Large intestine (tissue), 3 donors: ENCODE measurements around the gene INAFM2. TPM values are rescaled to one million over a fixed set of nuclear protein-coding genes. Genes with fewer than 3 reads are reported as not detected.

Experiments used
- DNase-seq, 2 donors: peaks; one replicate each; pipeline versions ENCODE4 v3.0.0 to v3.0.0-alpha.2; 2013
- H3K27ac ChIP-seq: one replicate; pipeline ENCODE4 v1.5.1; 2013; ENCODE audit warnings: low read length
- H3K27me3 ChIP-seq: 2 replicates; pipeline ENCODE4 v1.6.1; 2013; ENCODE audit warnings: low read length; ENCODE audit not compliant: control insufficient read depth, insufficient read depth
- H3K36me3 ChIP-seq: 2 replicates; pipeline ENCODE4 v1.6.1; 2013; ENCODE audit warnings: low read length; ENCODE audit not compliant: control insufficient read depth, insufficient read depth
- H3K4me1 ChIP-seq: one replicate; pipeline ENCODE4 v1.6.1; 2013; ENCODE audit warnings: low read length; ENCODE audit not compliant: control insufficient read depth, insufficient read depth
- H3K4me3 ChIP-seq: one replicate; pipeline ENCODE4 v1.5.1; 2013; ENCODE audit warnings: low read length
- H3K9me3 ChIP-seq: one replicate; pipeline ENCODE4 v1.6.1; 2013; ENCODE audit warnings: mild to moderate bottlenecking, low read depth, low read length, moderate library complexity; ENCODE audit not compliant: control insufficient read depth
- WGBS: methylation state at CpG from one replicate; pipeline ENCODE4 v1.1.5; 2013; ENCODE audit warnings: low lambda C conversion rate; ENCODE audit not compliant: insufficient coverage; 5-methylcytosine and 5-hydroxymethylcytosine counted together
- polyA plus RNA-seq: library from polyadenylated mRNA; unstranded; fragments of 120-200 nt; gene quantifications from one replicate; pipeline ENCODE4 v1.2.1, GENCODE V29; 2013

The INAFM2 gene
- polyA plus RNA-seq, 1 donor = 14.6 TPM

- peaks cover 73% of the 10 kb centered on the region for H3K27me3 ChIP-seq
- no CpG with 5 or more reads among the region's 30 CpGs for WGBS
- no peak overlapping the region for H3K27ac ChIP-seq
- no peak overlapping the region for H3K4me3 ChIP-seq
- DNase-seq = no peak
- H3K36me3 ChIP-seq = peaks cover 6% of the 10 kb centered on the region
- peaks cover 26% of the 10 kb centered on the region for H3K4me1 ChIP-seq
- H3K9me3 ChIP-seq = peaks cover 17% of the 10 kb centered on the region
Observed at GRCh38 chr15:40280260-40281056, 43.0 kb upstream of the INAFM2 start.

DNA sequence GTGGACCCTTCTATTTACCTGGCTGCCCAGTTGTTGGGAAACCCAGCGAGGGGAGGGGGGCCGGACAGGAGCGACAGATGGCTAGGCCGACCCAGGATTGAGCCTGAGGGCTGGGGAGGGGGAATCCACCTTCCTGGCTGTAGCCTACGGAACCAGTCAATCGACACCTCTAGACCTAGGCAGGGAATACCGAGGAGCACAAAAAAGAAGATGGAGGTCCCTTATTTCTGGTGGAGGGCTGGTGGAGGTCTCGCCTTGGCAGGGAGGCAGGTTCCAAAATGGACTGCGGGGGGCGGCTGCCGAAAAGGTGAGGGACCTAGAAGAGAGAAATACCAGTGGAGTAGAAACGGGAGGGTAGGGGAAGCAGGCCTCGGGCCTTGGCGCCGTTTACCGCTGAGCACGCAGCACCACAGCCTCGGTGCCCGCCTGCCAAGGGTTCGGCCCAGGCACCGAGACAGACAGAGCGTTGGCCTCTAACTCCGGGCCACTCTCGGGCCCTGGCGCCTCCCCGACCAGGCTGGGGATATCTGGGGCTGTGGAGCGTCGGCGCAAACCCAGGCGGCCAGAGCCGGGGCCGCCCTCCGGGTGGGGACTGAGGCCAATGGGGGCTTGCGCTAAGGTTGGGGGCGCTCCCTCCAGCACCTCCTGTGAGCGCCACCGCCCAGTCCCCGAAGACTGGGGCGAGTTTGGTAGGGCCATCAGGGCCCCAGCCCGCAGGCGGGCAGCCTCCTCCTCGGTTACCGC, 42.3 kb upstream of the INAFM2 start:
- Histone ChIP-seq H3K27me3 (peaks cover 80% of the 10 kb centered on the region), H3K4me1 (peaks cover 26% of the 10 kb centered on the region), H3K27ac (no peak overlapping the region), H3K4me3 (no peak overlapping the region), H3K36me3 (peaks cover 3% of the 10 kb centered on the region), H3K9me3 (peaks cover 17% of the 10 kb centered on the region)
- no peak for DNase-seq
- no CpG with 5 or more reads among the region's 43 CpGs for WGBS

- Histone ChIP-seq H3K9me3 (peaks cover 17% of the 10 kb centered on the region), H3K27me3 (peaks cover 84% of the 10 kb centered on the region), H3K27ac (no peak overlapping the region), H3K36me3 (peaks cover 2% of the 10 kb centered on the region), H3K4me3 (no peak overlapping the region), H3K4me1 (peaks cover 26% of the 10 kb centered on the region)
- no CpG with 5 or more reads among the region's 51 CpGs for WGBS
- no peak for DNase-seq
Observed at GRCh38 chr15:40281801-40282146, 41.7 kb upstream of the INAFM2 start.

DNA sequence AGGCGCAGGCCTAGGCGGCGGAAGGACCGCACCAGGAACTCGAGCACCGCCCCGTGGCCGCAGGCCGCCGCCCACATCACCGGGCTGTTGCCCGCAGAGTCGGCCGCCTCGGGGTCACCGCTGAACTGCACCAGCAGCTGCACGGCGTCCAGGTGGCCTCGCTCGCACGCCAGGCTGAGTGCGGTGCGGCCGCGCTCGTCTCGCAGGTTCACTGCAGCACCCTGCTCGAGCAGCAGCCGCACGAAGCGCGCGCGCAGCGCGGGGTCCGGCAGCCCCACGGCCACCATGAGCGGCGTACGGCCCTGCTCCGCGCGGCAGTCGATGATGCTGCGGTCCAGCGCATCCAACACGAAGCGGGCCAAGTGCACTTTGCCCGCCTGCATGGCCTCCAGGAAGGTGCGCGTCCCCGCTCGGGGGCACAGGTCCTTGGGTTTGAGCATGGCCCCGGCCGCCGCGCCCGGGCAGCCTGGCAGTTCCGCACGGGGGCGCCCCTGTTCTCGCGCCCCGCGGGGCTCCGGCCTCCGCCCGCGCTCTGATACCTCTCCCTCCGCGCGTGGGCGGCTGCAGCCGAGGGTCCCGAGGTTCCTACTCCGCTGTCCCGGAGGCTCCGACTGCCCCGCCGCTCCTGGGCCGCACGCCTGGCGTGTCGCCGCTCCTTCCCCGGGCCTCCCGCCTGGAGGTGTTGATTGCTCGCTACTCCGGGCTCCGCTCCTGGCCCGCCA, 41.2 kb upstream of the INAFM2 start:
- peak overlapping the region; percentile 21 for H3K4me3 ChIP-seq
- H3K9me3 ChIP-seq = peaks cover 17% of the 10 kb centered on the region
- peak; percentile 38 to 64 for DNase-seq
- H3K27ac ChIP-seq = no peak overlapping the region
- peaks cover 26% of the 10 kb centered on the region for H3K4me1 ChIP-seq
- WGBS = no CpG with 5 or more reads among the region's 92 CpGs
- peaks cover 86% of the 10 kb centered on the region for H3K27me3 ChIP-seq
- H3K36me3 ChIP-seq = no peaks in the 10 kb centered on the region

DNA sequence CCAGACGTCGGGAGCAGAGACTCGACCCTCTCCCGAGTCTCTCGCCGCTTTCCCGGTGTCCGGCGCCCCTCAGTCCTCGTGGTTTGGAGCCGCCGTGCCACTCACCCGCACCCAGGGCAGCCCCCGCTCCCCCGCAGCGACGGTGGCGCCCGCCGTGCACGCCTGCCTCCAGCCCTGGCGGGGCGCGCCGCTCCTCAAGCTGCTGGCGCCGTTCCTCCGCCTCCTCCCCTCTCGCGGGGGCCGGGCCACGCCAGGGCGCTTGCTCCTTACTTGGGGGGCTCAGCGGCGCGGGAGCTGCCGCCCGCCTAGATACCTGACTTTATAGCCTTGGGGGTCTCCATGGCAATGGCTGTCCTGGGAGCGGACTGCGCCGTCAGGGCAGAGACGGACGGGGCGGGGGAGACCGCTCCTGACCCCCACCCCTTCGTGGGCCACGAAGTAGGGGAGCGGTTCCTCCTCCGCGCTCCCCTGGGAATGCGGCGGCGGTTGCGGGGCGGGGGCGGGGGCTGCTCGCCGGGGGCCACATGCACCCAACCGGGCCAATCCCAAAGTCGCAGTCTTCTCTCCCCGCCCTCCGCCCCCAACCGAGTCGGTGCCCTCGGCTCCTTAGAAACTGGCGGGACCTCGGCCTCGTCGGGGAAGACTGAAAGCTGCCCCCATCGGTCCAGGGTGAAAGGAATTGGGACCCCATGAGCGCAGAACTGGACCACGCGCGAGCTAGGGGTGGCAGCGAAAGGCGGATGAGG, 40.5 kb upstream of the INAFM2 start, which contains the start of gene ANKRD63:
TSS of gene ANKRD63 (minus strand) at position 196 of the 746 bp plus-strand sequence. CDS start 478 bp downstream, outside the sequence.
- WGBS = no CpG with 5 or more reads among the region's 76 CpGs
- Histone ChIP-seq H3K9me3 (peaks cover 17% of the 10 kb centered on the region), H3K27me3 (peaks cover 86% of the 10 kb centered on the region), H3K36me3 (no peaks in the 10 kb centered on the region), H3K4me3 (peak within 1 kb of the TSS; percentile 21), H3K4me1 (peaks cover 26% of the 10 kb centered on the region), H3K27ac (no peak within 1 kb of the TSS)
- DNase-seq = no peak

GRCh38 chr15:40283615-40284300, 39.7 kb upstream of the INAFM2 start:
- Histone ChIP-seq H3K4me3 (no peak overlapping the region), H3K27ac (no peak overlapping the region), H3K36me3 (no peaks in the 10 kb centered on the region), H3K27me3 (peaks cover 81% of the 10 kb centered on the region), H3K4me1 (peaks cover 26% of the 10 kb centered on the region), H3K9me3 (peaks cover 17% of the 10 kb centered on the region)
- no peak for DNase-seq
- WGBS = 50% methylated on average over 1 of the region's 33 CpGs

DNA sequence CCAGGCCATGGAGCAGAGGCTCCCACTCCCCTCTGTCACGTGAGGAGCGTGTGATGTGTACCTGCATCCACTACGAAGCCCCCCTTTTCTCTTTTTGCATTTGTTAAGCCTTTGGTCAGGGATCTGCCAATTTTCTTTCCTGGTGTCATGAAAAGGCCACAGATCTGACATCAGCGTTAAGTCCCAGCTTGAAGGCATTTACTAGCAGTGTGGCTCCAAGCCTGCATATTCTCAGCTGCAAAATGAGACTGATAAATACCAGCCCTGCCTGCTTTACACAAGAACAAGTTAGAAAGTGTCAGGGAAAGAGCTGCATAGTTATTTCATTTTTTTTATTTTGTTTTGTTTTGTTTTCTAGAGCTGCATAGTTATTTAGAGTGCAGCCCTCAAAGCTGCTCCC, 38.3 kb upstream of the INAFM2 start:
- Histone ChIP-seq H3K4me3 (no peak overlapping the region), H3K27me3 (peaks cover 70% of the 10 kb centered on the region), H3K9me3 (peaks cover 15% of the 10 kb centered on the region), H3K4me1 (peaks cover 18% of the 10 kb centered on the region), H3K27ac (no peak overlapping the region), H3K36me3 (no peaks in the 10 kb centered on the region)
- no peak for DNase-seq
- no CpG with 5 or more reads among the region's 4 CpGs for WGBS

DNA sequence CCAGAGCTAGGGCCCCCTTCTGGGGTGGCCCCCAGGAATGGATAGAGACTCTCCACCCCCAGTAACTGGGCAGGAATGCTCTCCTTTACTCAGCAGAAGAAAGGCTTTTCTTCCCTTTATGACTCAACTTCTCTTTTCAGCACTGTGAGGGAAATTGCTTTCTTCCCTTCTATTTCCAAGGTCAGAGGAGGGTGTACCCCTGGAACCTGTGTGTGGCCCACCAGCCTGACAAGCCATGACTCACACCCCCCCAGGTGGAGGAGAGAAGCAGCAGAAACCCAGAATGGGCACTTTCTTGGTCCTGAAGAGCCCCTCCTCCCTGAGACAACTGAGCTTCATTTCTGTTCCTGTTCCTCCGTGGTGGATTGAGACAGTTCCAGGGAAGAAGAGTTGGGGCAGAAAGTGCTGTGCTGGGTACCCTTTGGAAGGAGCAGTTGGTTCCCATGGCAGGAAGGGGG, 37.9 kb upstream of the INAFM2 start:
- DNase-seq = no peak
- H3K27ac ChIP-seq = no peak overlapping the region
- no CpG with 5 or more reads among the region's 1 CpG for WGBS
- H3K4me3 ChIP-seq = no peak overlapping the region
- peaks cover 70% of the 10 kb centered on the region for H3K27me3 ChIP-seq
- H3K36me3 ChIP-seq = no peaks in the 10 kb centered on the region
- H3K9me3 ChIP-seq = peaks cover 12% of the 10 kb centered on the region
- H3K4me1 ChIP-seq = peaks cover 19% of the 10 kb centered on the region

DNA sequence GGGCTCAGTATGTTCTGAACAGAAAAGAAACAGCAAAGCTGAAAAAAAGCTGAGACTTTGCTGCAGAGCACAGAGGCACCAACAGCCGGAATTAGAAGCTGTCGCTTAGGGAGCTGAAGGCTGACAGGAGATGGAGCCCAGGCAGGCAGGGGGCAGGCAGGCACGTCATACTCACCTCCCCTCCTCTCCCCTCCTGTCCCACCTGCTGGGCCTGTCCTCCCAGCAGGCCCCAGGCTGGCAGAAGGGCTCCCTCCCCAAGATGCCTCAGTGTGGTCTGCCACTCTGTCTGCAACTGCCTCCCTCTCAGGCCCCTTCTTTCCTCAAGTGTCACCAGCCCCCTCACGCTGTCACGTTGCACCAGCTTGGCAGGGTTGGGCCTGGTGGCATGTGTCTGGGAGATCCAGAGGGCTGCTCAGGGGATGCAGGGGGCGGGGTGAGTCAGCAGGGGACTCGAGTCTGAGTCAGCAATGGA, 37.4 kb upstream of the INAFM2 start:
- Histone ChIP-seq H3K9me3 (peaks cover 12% of the 10 kb centered on the region), H3K27ac (no peak overlapping the region), H3K36me3 (no peaks in the 10 kb centered on the region), H3K27me3 (peaks cover 66% of the 10 kb centered on the region), H3K4me3 (no peak overlapping the region), H3K4me1 (peaks cover 19% of the 10 kb centered on the region)
- no peak for DNase-seq
- WGBS = no CpG with 5 or more reads among the region's 7 CpGs
